HG02763 (cell line): ENCODE measurements around the gene AIF1.

Source experiments
- ATAC-seq: cut with Tn5 transposase; IDR thresholded peaks from one replicate; pipeline ENCODE4 v1.9.1; 2021; ENCODE audit warnings: mild to moderate bottlenecking, moderate library complexity; ENCODE audit not compliant: unreplicated experiment

Gene AIF1

GRCh38 chr6:31639449-31639861 is 24.4 kb downstream of the AIF1 start:
- ATAC-seq = no peak

GRCh38 chr6:31640612-31641011 is 25.6 kb downstream of the AIF1 start:
- no peak for ATAC-seq

GRCh38 chr6:31641370-31641769 is 26.3 kb downstream of the AIF1 start:
- no peak for ATAC-seq

- no peak for ATAC-seq
Measured at GRCh38 chr6:31642798-31643570, 27.9 kb downstream of the AIF1 start.

DNA sequence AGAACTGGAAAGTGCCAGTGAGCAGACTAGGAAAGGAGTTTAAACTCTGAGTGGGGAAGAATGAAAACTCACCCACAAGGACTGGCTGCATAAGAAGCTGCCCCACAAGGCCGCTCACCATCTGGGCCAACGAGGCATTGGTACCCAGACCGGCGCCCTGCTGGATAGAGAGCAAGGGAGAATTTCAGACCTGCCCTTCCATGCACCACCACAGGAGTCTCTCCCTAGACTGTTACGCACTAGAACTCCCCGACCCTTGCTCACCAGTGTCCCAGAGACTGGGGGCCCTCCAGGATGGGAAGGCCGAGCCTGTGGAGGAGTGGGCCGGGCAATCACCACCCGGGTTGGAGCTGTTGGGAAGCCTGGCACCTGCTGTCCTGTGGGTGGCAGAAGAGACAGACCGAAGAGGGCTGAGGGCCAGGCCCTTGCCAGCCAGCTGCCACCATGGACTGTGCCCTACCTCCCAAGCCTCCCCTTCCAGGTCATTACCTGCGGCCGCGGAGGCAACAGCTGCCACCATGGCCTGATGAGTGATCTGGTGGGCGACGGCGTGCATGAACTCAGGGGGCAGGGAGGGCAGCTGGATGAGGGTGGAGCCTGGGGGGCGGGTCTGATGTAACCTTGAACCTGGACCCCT is 28.9 kb downstream of the AIF1 start:
- no peak for ATAC-seq

- no peak for ATAC-seq
Measured at GRCh38 chr6:31645325-31645724, 30.3 kb downstream of the AIF1 start.

DNA sequence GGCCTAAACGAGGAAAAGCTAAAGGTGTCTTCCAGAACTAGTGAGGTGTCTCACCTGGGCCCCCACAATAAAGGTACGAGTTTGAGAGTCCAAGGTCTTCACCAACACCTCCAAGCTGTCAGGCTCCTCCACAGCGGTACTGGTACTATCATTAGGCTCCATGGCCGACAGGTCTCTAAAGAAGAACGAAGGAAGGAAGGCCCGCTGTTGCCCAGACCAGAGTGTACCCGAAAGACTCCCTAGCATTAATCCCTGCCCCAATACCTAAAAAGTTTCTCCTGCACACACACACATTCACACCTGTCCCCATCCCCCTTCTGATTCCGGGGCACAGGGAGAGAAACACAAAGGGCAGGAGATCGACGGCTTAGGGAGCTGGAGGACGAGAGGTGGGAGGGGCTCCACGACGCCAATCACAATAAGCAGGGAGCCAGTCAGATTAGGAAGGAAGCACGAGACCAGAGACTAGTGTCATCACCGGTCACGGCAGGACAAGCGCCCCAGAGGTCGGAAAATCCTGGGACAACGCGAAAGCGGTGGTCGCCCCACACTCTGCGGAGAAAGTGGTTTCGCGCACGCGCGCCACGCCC is 36.7 kb downstream of the AIF1 start:
- peak; percentile 32 for ATAC-seq

DNA sequence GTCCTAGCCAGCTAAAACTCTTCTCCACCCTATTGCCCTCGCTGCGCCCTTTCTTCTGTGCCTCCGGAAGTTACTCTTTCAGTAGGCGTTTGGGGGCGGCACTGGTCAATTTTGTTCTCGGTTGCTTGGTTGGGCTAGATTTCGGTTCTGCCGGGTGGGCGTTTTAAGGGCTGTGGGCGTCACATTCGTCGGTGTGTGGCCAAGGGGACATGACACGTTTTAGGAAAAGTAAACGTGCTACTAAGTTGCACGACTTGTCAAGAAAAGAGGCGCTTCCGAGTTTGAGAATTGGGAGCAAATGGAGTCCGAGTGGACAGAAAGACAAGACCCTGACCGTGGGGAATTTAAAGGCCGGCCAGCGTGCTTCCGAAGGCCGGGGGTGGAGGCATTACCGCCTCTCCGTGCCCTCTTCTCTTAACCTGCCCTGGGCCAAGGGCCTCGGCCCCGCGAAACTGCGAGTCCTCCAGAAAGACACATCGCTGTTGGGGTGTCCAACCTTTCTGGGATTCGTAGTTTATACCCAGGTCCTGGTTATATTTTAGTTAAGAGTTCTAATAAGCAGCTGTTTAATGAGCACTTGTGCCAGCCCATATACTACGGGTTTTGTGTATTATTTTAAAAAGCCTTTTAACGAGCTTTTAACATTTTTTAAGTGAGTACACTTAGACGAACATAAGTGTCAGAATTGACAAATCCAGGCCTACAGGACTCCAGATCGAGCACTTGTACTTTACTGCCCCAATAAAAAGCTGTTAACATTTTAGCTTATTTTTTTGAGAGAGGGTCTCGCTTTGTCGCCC is 38.1 kb downstream of the AIF1 start:
- ATAC-seq = peak; percentile 52

GRCh38 chr6:31654574-31655348 is 39.7 kb downstream of the AIF1 start:
- ATAC-seq = no peak

DNA sequence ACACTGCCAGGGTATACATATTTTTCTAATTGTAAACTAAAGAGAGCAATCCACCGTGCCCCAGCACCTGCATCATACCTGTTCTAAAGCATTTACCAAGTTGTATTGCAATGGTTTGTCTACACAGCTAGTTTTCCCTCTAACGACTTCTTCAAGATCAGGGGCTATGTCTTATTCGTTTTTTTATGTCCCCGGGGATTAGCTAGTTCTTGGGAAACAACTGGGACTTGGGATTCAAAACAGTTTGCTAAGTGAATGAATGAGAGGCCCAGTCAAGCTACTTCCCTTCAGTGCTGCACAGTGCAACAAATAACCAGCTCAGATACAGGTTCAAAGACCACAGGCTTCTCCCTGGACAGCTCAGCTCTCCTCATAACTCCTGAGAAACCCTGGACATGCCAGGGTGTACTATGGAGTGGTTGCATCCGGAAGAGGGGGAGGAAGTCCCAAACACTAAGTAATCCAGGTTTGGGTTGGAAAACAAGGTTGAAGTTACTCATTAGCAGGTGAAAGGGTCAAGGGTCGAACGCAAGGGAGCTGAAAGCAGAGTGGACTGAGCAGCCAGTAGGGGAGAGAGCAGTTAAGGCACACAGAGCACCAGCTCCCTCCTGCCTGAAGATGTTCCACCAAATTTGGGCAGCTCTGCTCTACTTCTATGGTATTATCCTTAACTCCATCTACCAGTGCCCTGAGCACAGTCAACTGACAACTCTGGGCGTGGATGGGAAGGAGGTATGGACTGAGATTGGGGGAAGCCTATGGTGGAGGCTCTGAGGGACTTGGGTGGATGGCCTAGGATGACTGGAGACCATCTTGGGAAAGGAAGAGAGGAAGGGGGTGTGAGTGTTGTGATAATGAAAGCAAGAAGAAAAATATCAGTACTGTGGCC is 40.6 kb downstream of the AIF1 start, which contains the start of gene APOM:
Gene APOM, plus strand, starts transcription at position 546 of the 889 bp plus-strand sequence. Its CDS starts 73 bp downstream, at position 619.
- no peak for ATAC-seq

DNA sequence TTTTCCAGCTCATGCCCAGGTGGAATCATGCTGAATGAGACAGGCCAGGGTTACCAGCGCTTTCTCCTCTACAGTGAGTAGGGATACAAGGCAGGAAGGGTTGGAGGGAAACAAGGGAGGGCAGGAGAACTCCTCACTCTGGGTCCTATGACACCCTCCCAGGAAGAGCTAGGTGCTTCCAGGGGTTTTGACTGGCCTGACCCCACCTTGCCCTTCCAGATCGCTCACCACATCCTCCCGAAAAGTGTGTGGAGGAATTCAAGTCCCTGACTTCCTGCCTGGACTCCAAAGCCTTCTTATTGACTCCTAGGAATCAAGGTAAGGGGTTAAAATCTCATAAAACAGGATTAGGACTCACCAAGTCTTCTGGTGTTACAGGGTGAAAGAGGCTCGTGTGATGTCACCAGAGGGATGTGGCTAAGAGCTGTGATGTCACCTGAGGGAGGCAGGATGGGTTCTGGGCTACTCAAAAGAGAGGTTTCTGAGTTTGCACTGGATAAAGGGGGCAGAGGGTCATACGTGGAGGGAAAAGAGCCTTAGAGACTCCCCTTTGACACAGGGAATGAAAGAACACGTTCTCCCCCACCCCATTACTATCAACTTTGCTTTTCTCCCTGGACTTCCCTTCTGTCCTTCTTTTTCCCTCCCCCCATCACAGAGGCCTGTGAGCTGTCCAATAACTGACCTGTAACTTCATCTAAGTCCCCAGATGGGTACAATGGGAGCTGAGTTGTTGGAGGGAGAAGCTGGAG is 42.5 kb downstream of the AIF1 start:
- no peak for ATAC-seq

DNA sequence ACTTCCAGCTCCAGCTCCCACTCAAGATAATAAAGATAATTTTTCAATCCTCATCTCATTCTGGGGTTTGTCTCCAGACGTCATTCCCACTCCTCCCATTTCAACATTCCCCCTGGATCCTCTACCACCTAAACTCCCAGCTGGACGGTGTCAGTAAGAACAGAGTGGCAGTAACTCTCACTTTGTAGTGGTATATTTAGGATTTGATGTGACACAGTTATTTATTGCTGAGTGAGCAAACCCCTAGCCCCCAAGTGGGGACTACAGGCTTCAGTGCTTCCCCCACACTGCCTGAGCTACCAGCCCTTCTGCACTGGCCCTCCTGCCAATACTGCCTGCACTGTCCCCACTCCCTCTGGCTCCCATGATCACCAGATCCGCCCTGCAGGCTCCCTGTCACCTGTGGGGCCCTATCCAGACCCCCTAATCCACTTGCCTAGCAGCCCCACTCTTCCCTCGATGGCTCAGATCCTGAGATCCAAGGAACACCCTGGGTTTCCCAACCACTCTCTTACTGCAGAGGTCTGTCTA is 43.2 kb downstream of the AIF1 start:
- no peak for ATAC-seq

DNA sequence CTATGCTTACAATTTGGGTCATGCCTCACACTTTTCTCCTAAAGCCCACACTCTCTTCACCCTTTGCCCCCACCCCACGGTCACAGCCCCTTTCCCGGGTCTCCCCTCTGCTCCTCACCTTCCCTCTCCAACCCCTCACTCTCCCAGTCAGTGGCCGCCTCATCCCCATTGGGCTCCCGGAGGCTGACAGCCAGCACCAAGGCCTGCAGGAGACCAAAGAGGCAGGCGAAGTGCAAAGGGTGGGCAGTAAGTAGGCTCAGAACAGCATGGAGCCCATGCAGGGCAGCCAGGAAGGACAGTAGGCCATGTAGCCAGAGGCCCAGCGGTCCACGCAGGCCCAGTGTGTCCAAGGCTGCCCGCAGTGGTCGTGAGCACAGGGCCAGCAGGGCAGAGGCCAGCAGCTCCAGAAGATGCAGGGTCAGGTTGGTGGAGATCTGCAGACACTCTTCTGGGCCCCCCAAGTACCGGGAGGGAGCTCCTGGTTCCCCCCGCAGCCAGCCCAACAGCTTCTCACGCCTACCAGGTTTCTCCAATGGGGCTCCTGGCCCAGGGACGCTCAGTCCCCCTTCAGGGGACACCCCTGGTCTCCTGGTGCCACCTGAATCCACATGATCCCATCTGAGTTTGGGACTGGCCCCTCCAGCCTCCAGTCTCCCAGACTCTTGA is 44.1 kb downstream of the AIF1 start:
- ATAC-seq = no peak

DNA sequence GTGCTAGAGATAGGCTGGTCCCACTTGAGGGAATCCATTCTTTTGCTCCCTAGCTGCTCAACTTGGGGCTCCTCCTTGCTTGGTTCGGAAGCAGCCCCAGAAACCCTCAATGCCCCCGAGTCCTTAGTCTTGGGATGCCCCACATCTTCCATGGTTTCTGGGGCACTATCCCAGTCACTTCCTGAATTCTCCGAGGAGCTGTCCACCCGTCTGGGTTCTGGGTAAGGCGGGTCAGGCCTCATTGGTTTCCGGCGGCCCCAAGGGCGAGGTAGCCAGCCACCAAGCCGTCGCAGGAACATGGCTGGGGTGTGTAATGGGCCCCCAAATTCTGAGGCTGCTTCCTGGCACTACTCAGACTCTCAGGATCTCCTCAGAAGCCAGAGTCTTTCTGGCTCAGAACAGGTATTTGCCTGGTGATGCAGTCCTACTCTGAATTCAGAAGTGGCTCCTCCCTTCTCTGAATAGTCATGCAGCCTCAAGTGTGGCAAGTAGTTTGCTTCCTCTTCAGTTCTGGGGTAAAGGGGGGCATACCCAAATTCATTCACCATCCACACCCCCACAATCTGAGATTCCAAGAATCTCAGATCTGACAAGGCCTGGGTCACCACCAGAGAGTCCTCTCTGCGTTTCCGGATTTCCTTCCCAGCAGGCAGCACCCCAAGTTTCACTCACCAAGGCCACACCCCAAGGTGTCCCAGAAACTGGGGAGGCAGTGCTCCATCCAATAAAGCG is 44.8 kb downstream of the AIF1 start:
- ATAC-seq = no peak

- ATAC-seq = peak; percentile 46
Measured at GRCh38 chr6:31660381-31661261, 45.6 kb downstream of the AIF1 start, which contains the start of gene C6orf47. Gene C6orf47, minus strand, starts transcription at chr6:31660778. Its CDS starts 831 bp downstream, at chr6:31659947.
